A673 (cell line): ENCODE data around the gene NACC2. TPM values are rescaled to one million over a fixed set of nuclear protein-coding genes. Genes with fewer than 3 reads are reported as not detected.

Experiments
- BruUV-seq: library from RNA; stranded (reverse); fragments of 400-500 nt; replicated peaks from 2 replicates; lab custom pipeline; 2021; lab: Mats Ljungman, UMichigan
- CTCF ChIA-PET: fragments of 300-600 bp; sonication (Branson Sonifier 250); formaldehyde crosslinking; loops from one replicate; lab custom pipeline; 2022; ENCODE audit warnings: antibody characterized with exemption; lab: Charles Lee
- POLR2A ChIA-PET: fragments of 300-600 bp; sonication (Branson Sonifier 250); formaldehyde crosslinking; loops from one replicate; lab custom pipeline; 2022; ENCODE audit warnings: antibody characterized with exemption; ENCODE audit not compliant: low non-redundant PET; lab: Charles Lee
- DNase-seq: peaks from one replicate; pipeline ENCODE4 v3.0.0-alpha.2; 2015; ENCODE audit warnings: low spot score
- H3K27ac ChIP-seq: fragments of 200-600 bp; sonication (generic); 2 replicates; pipeline ENCODE4 v1.5.1; 2016; ENCODE audit warnings: mixed run types, low read depth, mild to moderate bottlenecking, mixed read lengths, antibody characterized with exemption, low read length; ENCODE audit not compliant: poor library complexity, severe bottlenecking
- H3K27me3 ChIP-seq: fragments of 200-600 bp; sonication (generic); replicated peaks from 2 replicates; pipeline ENCODE4 v1.6.1; 2017; ENCODE audit warnings: mixed run types, low read depth, mild to moderate bottlenecking, mixed read lengths, antibody characterized with exemption, low read length; ENCODE audit not compliant: insufficient read depth, poor library complexity
- H3K36me3 ChIP-seq: fragments of 200-600 bp; sonication (generic); 2 replicates; pipeline ENCODE4 v1.6.1; 2016; ENCODE audit warnings: mixed run types, mild to moderate bottlenecking, mixed read lengths, antibody characterized with exemption, low read length; ENCODE audit not compliant: insufficient read depth, poor library complexity, severe bottlenecking
- H3K4me1 ChIP-seq: fragments of 200-600 bp; sonication (generic); 2 replicates; pipeline ENCODE4 v1.6.1; 2017; ENCODE audit warnings: mixed run types, mild to moderate bottlenecking, mixed read lengths, antibody characterized with exemption, low read length; ENCODE audit not compliant: insufficient read depth, poor library complexity, severe bottlenecking
- H3K4me3 ChIP-seq: fragments of 200-600 bp; sonication (generic); 2 replicates; pipeline ENCODE4 v1.5.1; 2016; ENCODE audit warnings: low read depth, mixed run types, mild to moderate bottlenecking, mixed read lengths, low read length; ENCODE audit not compliant: poor library complexity, severe bottlenecking
- H3K9me3 ChIP-seq: fragments of 200-600 bp; sonication (generic); 2 replicates; pipeline ENCODE4 v1.6.1; 2016; ENCODE audit warnings: mixed run types, low read depth, mild to moderate bottlenecking, mixed read lengths, antibody characterized with exemption, low read length; ENCODE audit not compliant: poor library complexity, severe bottlenecking
- CTCF ChIP-seq: fragments of 300-800, 200-600 bp; sonication (generic); conservative IDR thresholded peaks from 2 replicates; pipeline ENCODE4 v1.5.1; 2017; ENCODE audit warnings: low read depth, mild to moderate bottlenecking, antibody characterized with exemption, low read length, moderate library complexity, mixed read lengths
- EZH2 ChIP-seq: fragments of 200-600 bp; sonication (generic); IDR thresholded peaks from 2 replicates; pipeline ENCODE4 v1.6.1; 2017; ENCODE audit warnings: borderline replicate concordance, low read depth, mild to moderate bottlenecking, mixed read lengths, antibody characterized with exemption, low read length; ENCODE audit not compliant: poor library complexity, severe bottlenecking
- intact Hi-C: fragments of 100-400 bp; cut with micrococcal nuclease; formaldehyde crosslinking; loops from one replicate; pipeline ENCODE4 v1.10.0; 2022; ENCODE audit not compliant: unreplicated experiment
- total RNA-seq: library from RNA; stranded (reverse); gene quantifications from 2 replicates; pipeline ENCODE4 v1.2.3, GENCODE V29; 2021

Gene NACC2
- total RNA-seq, 1 experiment from 2014 or later, result 19.5 TPM

GRCh38 chr9:135998410-135999071 lies 96.5 kb downstream of the NACC2 start:
- Histone ChIP-seq H3K27me3 (no peaks in the 10 kb centered on the region), H3K36me3 (no peaks in the 10 kb centered on the region), H3K4me3 (no peak overlapping the region), H3K9me3 (no peaks in the 10 kb centered on the region), H3K27ac (no peak overlapping the region), H3K4me1 (peaks cover 3% of the 10 kb centered on the region)
- ChIA-PET POLR2A (no interaction called here), CTCF (no interaction called here)
- DNase-seq, result no peak
- no peak for TF ChIP-seq EZH2
- no peak for TF ChIP-seq CTCF
- no TSS peak for BruUV-seq
- intact Hi-C loops, result no loop called here

- Histone ChIP-seq H3K4me1 (peaks cover 9% of the 10 kb centered on the region), H3K27me3 (no peaks in the 10 kb centered on the region), H3K36me3 (no peaks in the 10 kb centered on the region), H3K27ac (no peak overlapping the region), H3K4me3 (no peak overlapping the region), H3K9me3 (no peaks in the 10 kb centered on the region)
- CTCF ChIA-PET, result no interaction called here
- intact Hi-C loops, result no loop called here
- no peak for DNase-seq
- POLR2A ChIA-PET, result no interaction called here
- BruUV-seq, result no TSS peak
- no peak for TF ChIP-seq CTCF
- no peak for TF ChIP-seq EZH2
Observed at GRCh38 chr9:135998016-135998380, 97.1 kb downstream of the NACC2 start.

GRCh38 chr9:135997090-135998015 lies 97.7 kb downstream of the NACC2 start:
- no peaks in the 10 kb centered on the region for H3K36me3 ChIP-seq
- peaks cover 15% of the 10 kb centered on the region for H3K4me1 ChIP-seq
- ChIA-PET CTCF (no interaction called here), POLR2A (no interaction called here)
- intact Hi-C loops, result no loop called here
- no peaks in the 10 kb centered on the region for H3K9me3 ChIP-seq
- H3K4me3 ChIP-seq, result no peak overlapping the region
- DNase-seq, result no peak
- BruUV-seq, result no TSS peak
- no peaks in the 10 kb centered on the region for H3K27me3 ChIP-seq
- no peak for TF ChIP-seq CTCF
- no peak for TF ChIP-seq EZH2
- no peak overlapping the region for H3K27ac ChIP-seq
